HG02885 (cell line): ENCODE data around the gene CPTP.

Source experiments
- ATAC-seq: cut with Tn5 transposase; IDR thresholded peaks from one replicate; pipeline ENCODE4 v1.9.1; 2021; ENCODE audit warnings: mild to moderate bottlenecking; ENCODE audit not compliant: unreplicated experiment, poor library complexity

Gene CPTP

GRCh38 chr1:1291548-1292441 lies 32.8 kb upstream of the CPTP start:
- ATAC-seq, result peak; percentile 40

- ATAC-seq, result no peak
Measured at GRCh38 chr1:1292442-1292779, 32.2 kb upstream of the CPTP start.

- no peak for ATAC-seq
Measured at GRCh38 chr1:1292851-1293250, 31.8 kb upstream of the CPTP start.

GRCh38 chr1:1293263-1294249 lies 31.0 kb upstream of the CPTP start:
- ATAC-seq, result no peak

- no peak for ATAC-seq
Measured at GRCh38 chr1:1294250-1294890, 30.2 kb upstream of the CPTP start.

- ATAC-seq, result no peak
Measured at GRCh38 chr1:1295154-1295923, 29.3 kb upstream of the CPTP start.

- no peak for ATAC-seq
Measured at GRCh38 chr1:1296070-1297061, 28.2 kb upstream of the CPTP start.

GRCh38 chr1:1297802-1298424 lies 26.7 kb upstream of the CPTP start:
- ATAC-seq, result no peak

- ATAC-seq, result no peak
Measured at GRCh38 chr1:1298861-1299685, 25.5 kb upstream of the CPTP start.

- ATAC-seq, result no peak
Measured at GRCh38 chr1:1299686-1300351, 24.8 kb upstream of the CPTP start.

- no peak for ATAC-seq
Measured at GRCh38 chr1:1300352-1300739, 24.3 kb upstream of the CPTP start.

- ATAC-seq, result no peak
Measured at GRCh38 chr1:1302006-1302430, 22.6 kb upstream of the CPTP start.

GRCh38 chr1:1302951-1303509 lies 21.6 kb upstream of the CPTP start:
- ATAC-seq, result no peak

- ATAC-seq, result no peak
Measured at GRCh38 chr1:1303736-1304135, 20.9 kb upstream of the CPTP start.

GRCh38 chr1:1304331-1305299 lies 20.0 kb upstream of the CPTP start:
- no peak for ATAC-seq
